Heart left ventricle (tissue), 13 donors: Measurements from ENCODE around the gene HPS5.

Experiments used
- CTCF ChIP-seq, 12 donors: fragments of 200-600 bp; sonication (generic) in 4 of 12; IDR thresholded peaks; one replicate each; pipeline versions ENCODE4 v1.5.0 to v1.8.0; 2018 to 2022; ENCODE audit warnings: antibody characterized with exemption in 12 of 12, mild to moderate bottlenecking in 5 of 12
- POLR2A ChIP-seq, 2 donors: fragments of 450-650 bp; IDR thresholded peaks; one replicate each; pipeline ENCODE4 v1.6.1; 2017; ENCODE audit warnings: antibody characterized with exemption in 2 of 2, mild to moderate bottlenecking in 2 of 2, moderate library complexity in 2 of 2
- donor health status: ischemic (EF 13 %, LVEDD 7.1; RV severe dilation, severe dysfunction).
- donor health status: DM: no; HTN: yes; CAD: no.
- donor health status: DM: no; HTN: no; CAD: no.
- donor health status: ischemic (EF 25% LVEDD 6.9; RV normal size, moderate dysfunction).
- donor health status: ischemic (EF 25% LVEDD 5.7; RV mildly dilated, moderate dysfunction).
- donor health status: ischemic (EF 35%, LVEDD 5.7; RV mildly dilated, moderate dysfunction).
- donor health status: nonischemic (EF 11% LVEDD 7.7; RV severe dilation, severe dysfunction).
- donor health status: DM: yes; HTN: yes; CAD: no.
- donor health status: PGD.
- donor health status: ischemic (EF 29% LVEDD 5.4; RV normal size, mild dysfunction).
- donor health status: nonischemic (EF 23%, LVEDD 6.1; RV moderate dilation, normal function).

- TF ChIP-seq CTCF (IDR thresholded peaks at IDR 0.05) (no peak), POLR2A (IDR thresholded peaks at IDR 0.05) (no peak)
Observed at GRCh38 chr11:18285841-18286240, 36.1 kb downstream of the HPS5 start.
